ENCODE measurements around the gene PLK3.
A peak's percentile ranks its signal among the peaks of the same experiment; 100 is the strongest.
"Not testable (repeated sequence)": the region's sequence is repeated elsewhere in the genome, so short reads cannot be mapped to it uniquely, and the experiment has no call there.

Gene PLK3

GRCh38 chr1:44787506-44787905 is 12.7 kb upstream of the PLK3 start:
- no peak for DNase-seq (ENCODE audit: low spot score)

- no peak for DNase-seq (ENCODE audit: low spot score)
These were observed 11.9 kb upstream of the PLK3 start, which contains the start of gene BEST4 for GRCh38 chr1:44788120-44788860. TSS of gene BEST4 (minus strand) at chr1:44788170. CDS start at chr1:44787705, 465 bp downstream.

GRCh38 chr1:44790968-44791801 is 9.0 kb upstream of the PLK3 start:
- DNase-seq (ENCODE audit: low spot score): no peak

GRCh38 chr1:44792736-44793502 is 7.3 kb upstream of the PLK3 start:
- DNase-seq (ENCODE audit: low spot score): peak; percentile 27

- not testable (repeated sequence) for DNase-seq (ENCODE audit: low spot score)
These were observed 2.3 kb upstream of the PLK3 start for GRCh38 chr1:44797886-44798285.

GRCh38 chr1:44798481-44799365 is 1.5 kb upstream of the PLK3 start:
- DNase-seq (ENCODE audit: low spot score): no peak

GRCh38 chr1:44801491-44802305 is 1.5 kb downstream of the PLK3 start:
- no peak for DNase-seq (ENCODE audit: low spot score)

GRCh38 chr1:44802306-44803061 is 2.3 kb downstream of the PLK3 start:
- DNase-seq (ENCODE audit: low spot score): no peak

- no peak for DNase-seq (ENCODE audit: low spot score)
These were observed 2.8 kb downstream of the PLK3 start for GRCh38 chr1:44803062-44803311.

- no peak for DNase-seq (ENCODE audit: low spot score)
These were observed 3.3 kb downstream of the PLK3 start for GRCh38 chr1:44803312-44804095.

- no peak for DNase-seq (ENCODE audit: low spot score)
These were observed 5.3 kb downstream of the PLK3 start for GRCh38 chr1:44805311-44806024.

- no peak for DNase-seq (ENCODE audit: low spot score)
These were observed 6.0 kb downstream of the PLK3 start for GRCh38 chr1:44806025-44806703.

GRCh38 chr1:44806704-44807363 is 6.7 kb downstream of the PLK3 start, which contains the start of gene DYNLT4:
TSS of gene DYNLT4 (minus strand) at chr1:44807351. CDS start at chr1:44806668, 683 bp downstream.
- DNase-seq (ENCODE audit: low spot score): no peak

GRCh38 chr1:44807364-44808062 is 7.3 kb downstream of the PLK3 start:
- no peak for DNase-seq (ENCODE audit: low spot score)

- DNase-seq (ENCODE audit: low spot score): no peak
These were observed 8.1 kb downstream of the PLK3 start, which contains the start of gene BTBD19 for GRCh38 chr1:44808063-44808937. TSS of gene BTBD19 (plus strand) at chr1:44808523. CDS start at chr1:44808821, 298 bp downstream.
